GM12878 (cell line): Measurements from ENCODE around the gene PLD3. TPM values are rescaled to one million over a fixed set of nuclear protein-coding genes. Genes with fewer than 3 reads are reported as not detected.

ENCODE experiments used
- CBX5 ChIP-seq: sonication (generic); IDR thresholded peaks from 2 replicates; pipeline ENCODE4 v1.6.1; 2016; ENCODE audit warnings: low read depth, moderate library complexity, mild to moderate bottlenecking, inconsistent platforms
- CHD4 ChIP-seq: fragments of 200-600 bp; sonication (generic); IDR thresholded peaks from 2 replicates; pipeline ENCODE4 v1.6.1; 2016; ENCODE audit warnings: mild to moderate bottlenecking
- CUX1 ChIP-seq: IDR thresholded peaks from 2 replicates; pipeline ENCODE4 v1.6.1; 2012; ENCODE audit warnings: improper control_type of control experiment, low read depth, low read length; ENCODE audit not compliant: insufficient replicate concordance
- ELK1 ChIP-seq: IDR thresholded peaks from 2 replicates; pipeline ENCODE4 v1.6.1; 2012; ENCODE audit warnings: low read depth, low read length, improper control_type of control experiment
- FOS ChIP-seq: IDR thresholded peaks from 3 replicates; pipeline ENCODE4 v1.6.1; 2011; ENCODE audit warnings: borderline replicate concordance; ENCODE audit not compliant: insufficient read length; ENCODE audit errors: extremely low read depth
- FOXK2 ChIP-seq: fragments of 450-650 bp; IDR thresholded peaks from 2 replicates; pipeline ENCODE4 v1.6.1; 2017; ENCODE audit warnings: mild to moderate bottlenecking, moderate library complexity
- HCFC1 ChIP-seq: fragments of 150-350 bp; IDR thresholded peaks from 2 replicates; pipeline ENCODE4 v1.6.1; 2014; ENCODE audit warnings: low read length
- IRF4 ChIP-seq: IDR thresholded peaks from 2 replicates; pipeline ENCODE4 v1.6.1; 2011; ENCODE audit warnings: low read depth, low read length
- KAT2A ChIP-seq: conservative IDR thresholded peaks from 2 replicates; pipeline ENCODE4 v1.6.1; 2011; ENCODE audit warnings: low read depth, low read length; ENCODE audit not compliant: control insufficient read depth
- NBN ChIP-seq: fragments of 450-650 bp; IDR thresholded peaks from 2 replicates; pipeline ENCODE4 v1.6.1; 2016
- NFXL1 ChIP-seq: fragments of 450-650 bp; IDR thresholded peaks from 2 replicates; pipeline ENCODE4 v1.6.1; 2017; ENCODE audit warnings: antibody characterized with exemption, mild to moderate bottlenecking, borderline replicate concordance
- NR2F1 ChIP-seq: fragments of 450-650 bp; conservative IDR thresholded peaks from 2 replicates; pipeline ENCODE4 v1.6.1; 2017; ENCODE audit warnings: mild to moderate bottlenecking
- PAX5 ChIP-seq: IDR thresholded peaks from 2 replicates; pipeline ENCODE4 v1.6.1; 2011; ENCODE audit warnings: low read depth, low read length, borderline replicate concordance
- POLR2A ChIP-seq: IDR thresholded peaks from 2 replicates; pipeline ENCODE4 v1.6.1; 2011; ENCODE audit warnings: low read depth, mild to moderate bottlenecking, low read length
- RAD21 ChIP-seq: IDR thresholded peaks from 2 replicates; pipeline ENCODE4 v1.6.1; 2011; ENCODE audit warnings: mild to moderate bottlenecking, low read depth, low read length, moderate library complexity; ENCODE audit not compliant: insufficient read depth
- RBBP5 ChIP-seq: fragments of 200-600 bp; sonication (generic); conservative IDR thresholded peaks from 2 replicates; pipeline ENCODE4 v1.6.1; 2016
- RCOR1 ChIP-seq: conservative IDR thresholded peaks from 2 replicates; pipeline ENCODE4 v1.6.1; 2012; ENCODE audit warnings: low read depth, low read length, improper control_type of control experiment
- SMAD5 ChIP-seq: IDR thresholded peaks from 2 replicates; pipeline ENCODE4 v1.6.1; 2016; ENCODE audit warnings: antibody characterized with exemption, low read depth
- SMARCA5 ChIP-seq: fragments of 450-650 bp; IDR thresholded peaks from 2 replicates; pipeline ENCODE4 v1.6.1; 2017; ENCODE audit warnings: mild to moderate bottlenecking
- SUZ12 ChIP-seq: fragments of 200-600 bp; sonication (generic); IDR thresholded peaks from one replicate; pipeline ENCODE4 v1.6.1; 2018; ENCODE audit warnings: antibody characterized with exemption, mild to moderate bottlenecking; ENCODE audit not compliant: unreplicated experiment
- ZBTB11 ChIP-seq: fragments of 450-650 bp; formaldehyde crosslinking; IDR thresholded peaks from 2 replicates; pipeline ENCODE4 v1.5.0; 2022; ENCODE audit warnings: mild to moderate bottlenecking, missing genetic modification characterization
- polyA plus RNA-seq, 11 experiments: library from polyadenylated mRNA; depleted of rRNA in 4 of 11; unstranded in 6 of 11; stranded (reverse) in 5 of 11; fragments of >200 nt; fragmentation: Nextera tagmentation in 4 of 11; fragmentation: Illumina TruSeq in 1 of 11; extraction: Ambion mirVana in 4 of 11; extraction: Trizol in 1 of 11; gene quantifications; 1 replicate in 1 of 11; 2 replicates in 10 of 11; pipeline versions ENCODE4 v1.2.1 to v1.2.3, GENCODE V29; 2011 to 2016; ENCODE audit warnings: inconsistent platforms in 2 of 11, missing spikeins in 2 of 11, low read depth in 1 of 11
- total RNA-seq, 4 experiments: library from RNA; depleted of rRNA in 3 of 4; stranded (reverse); fragments of >200 nt in 3 of 4; fragmentation: Illumina TruSeq in 1 of 4; extraction: Trizol in 1 of 4; gene quantifications; 2 replicates each; pipeline versions ENCODE4 v1.2.1 to v1.2.3, GENCODE V29; 2013 to 2021
- TF ChIP-seq, protein P1 (sequence below): IDR thresholded peaks from 2 replicates; pipeline ENCODE4 v1.6.1; 2012; ENCODE audit warnings: low read depth, low read length, improper control_type of control experiment

Gene PLD3
- total and polyA plus RNA-seq, 10 of the 15 experiments (the other 5 are each of a cell fraction or from before 2014, with no cell fraction given) = 1.3 to 134 (median 72.7) TPM

DNA sequence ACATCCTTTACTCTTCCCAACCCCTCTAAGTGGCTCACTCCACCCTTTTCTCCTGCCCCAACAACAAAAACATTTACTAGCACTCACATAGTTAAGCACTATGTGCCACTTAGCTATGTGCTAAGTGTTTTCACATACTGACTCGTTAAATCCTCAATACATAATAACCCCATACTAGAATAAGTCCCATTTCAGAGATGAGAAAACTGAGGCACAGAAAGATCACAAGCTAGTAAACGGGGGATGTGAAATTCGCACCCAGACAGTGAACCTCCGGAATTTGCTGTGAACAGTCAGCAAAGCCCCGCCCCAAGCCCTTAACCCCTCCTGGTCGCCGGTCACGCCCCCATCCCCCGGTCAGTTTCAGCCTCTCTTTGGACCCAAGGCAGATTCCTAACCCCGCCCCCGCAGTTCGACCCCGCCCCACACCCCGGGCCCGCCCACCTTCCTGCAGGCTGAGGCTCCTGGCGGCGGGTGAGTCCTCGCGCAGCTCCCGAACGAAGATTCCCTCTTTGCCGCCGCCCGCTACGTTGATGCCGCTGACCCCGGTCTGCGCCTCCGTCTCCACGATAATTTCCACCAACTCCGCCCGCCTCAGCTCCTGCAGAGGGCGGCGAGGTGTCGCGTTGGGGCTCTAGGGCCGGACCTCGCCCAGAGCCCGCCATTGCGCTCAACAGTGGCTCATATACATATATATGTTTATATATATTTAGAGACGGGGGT, 54.9 kb downstream of the PLD3 start (continued):
- TF ChIP-seq IRF4 (no peak), FOXK2 (no peak), NR2F1 (0 out of 2 replicates have a peak, but pooled peaks have one; percentile 2), FOS (no peak), SMARCA5 (peak; percentile 98), CBX5 (no peak), RAD21 (no peak), CUX1 (no peak), SMAD5 (no peak), RBBP5 (no peak), HCFC1 (no peak), POLR2A (peak; percentile 44), PAX5 (0 out of 2 replicates have a peak, but pooled peaks have one; percentile 33), ELK1 (no peak), RCOR1 (no peak), ZBTB11 (no peak), CHD4 (no peak), KAT2A (no peak), NBN (peak; percentile 18; the same call in 1 of the 2 replicates), SUZ12 (no peak), NFXL1 (no peak)
- TF ChIP-seq, protein P1, sequence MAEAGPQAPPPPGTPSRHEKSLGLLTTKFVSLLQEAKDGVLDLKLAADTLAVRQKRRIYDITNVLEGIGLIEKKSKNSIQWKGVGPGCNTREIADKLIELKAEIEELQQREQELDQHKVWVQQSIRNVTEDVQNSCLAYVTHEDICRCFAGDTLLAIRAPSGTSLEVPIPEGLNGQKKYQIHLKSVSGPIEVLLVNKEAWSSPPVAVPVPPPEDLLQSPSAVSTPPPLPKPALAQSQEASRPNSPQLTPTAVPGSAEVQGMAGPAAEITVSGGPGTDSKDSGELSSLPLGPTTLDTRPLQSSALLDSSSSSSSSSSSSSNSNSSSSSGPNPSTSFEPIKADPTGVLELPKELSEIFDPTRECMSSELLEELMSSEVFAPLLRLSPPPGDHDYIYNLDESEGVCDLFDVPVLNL = no peak
